Vagina (tissue), 2 donors: ENCODE results near the gene LTB4R.

Experiments used
- CTCF ChIP-seq, 3 experiments: fragments of 450-650 bp in 2 of 3; fragments of 200-600 bp in 1 of 3; sonication (generic) in 1 of 3; IDR thresholded peaks; one replicate each; pipeline ENCODE4 v1.5.1; 2017 to 2019; ENCODE audit warnings: antibody characterized with exemption in 3 of 3, mild to moderate bottlenecking in 2 of 3, moderate library complexity in 2 of 3
- POLR2AphosphoS5 ChIP-seq, 2 donors: sonication (generic); formaldehyde crosslinking; IDR thresholded peaks; one replicate each; pipeline ENCODE4 v1.9.0; 2017; ENCODE audit warnings: antibody characterized with exemption in 2 of 2, mild to moderate bottlenecking in 2 of 2, low read depth in 1 of 2; ENCODE audit not compliant: insufficient read depth in 1 of 2

GRCh38 chr14:24356208-24356607, 44.9 kb downstream of the LTB4R start:
- TF ChIP-seq CTCF (IDR thresholded peaks at IDR 0.05): no peak
- TF ChIP-seq POLR2AphosphoS5 (IDR thresholded peaks at IDR 0.05; ENCODE audit: insufficient read depth in 1 of 2, low read depth in 1 of 2): no peak
